ENCODE measurements around the gene ARHGEF10L.

GRCh38 chr1:17724150-17724549, 184.7 kb downstream of the ARHGEF10L start:
- TF ChIP-seq CTCF (conservative IDR thresholded peaks at IDR 0.05; ENCODE audit: low read depth, low read length): no peak
- no peak for TF ChIP-seq EZH2 (IDR thresholded peaks at IDR 0.05; ENCODE audit: borderline replicate concordance, low read depth, low read length, poor library complexity, severe bottlenecking)
